Bronchial epithelial cell (primary cell): ENCODE data around the gene HSF2. TPM values are rescaled to one million over a fixed set of nuclear protein-coding genes. Genes with fewer than 3 reads are reported as not detected.

Source experiments
- DNase-seq: peaks from one replicate; pipeline ENCODE4 v3.0.0-alpha.2; 2010; ENCODE audit warnings: low read depth
- FAIRE-seq: peaks from 2 replicates; lab custom pipeline; 2011; peaks lifted over from hg19 to GRCh38; lab: Jason Lieb, UNC
- H3K27me3 ChIP-seq: 2 replicates; pipeline ENCODE4 v1.5.1; 2011; ENCODE audit warnings: low read length; ENCODE audit not compliant: control insufficient read depth, insufficient read depth
- H3K36me3 ChIP-seq: 2 replicates; pipeline ENCODE4 v1.5.1; 2011; ENCODE audit warnings: low read length; ENCODE audit not compliant: control insufficient read depth, insufficient read depth
- H3K4me3 ChIP-seq: 2 replicates; pipeline ENCODE4 v1.5.1; 2011; ENCODE audit warnings: mild to moderate bottlenecking, low read depth, low read length, control low read depth
- total RNA-seq: library from RNA; depleted of rRNA; stranded (reverse); fragments of >200 nt; gene quantifications from 2 replicates; pipeline ENCODE4 v1.2.1, GENCODE V29; 2014
- TF ChIP-seq, protein P1 (sequence below): IDR thresholded peaks from 2 replicates; pipeline ENCODE4 v1.5.1; 2011; ENCODE audit warnings: mild to moderate bottlenecking, moderate library complexity, low read length, control low read depth, inconsistent platforms; ENCODE audit not compliant: insufficient read depth, severe bottlenecking

The HSF2 gene, protein sequence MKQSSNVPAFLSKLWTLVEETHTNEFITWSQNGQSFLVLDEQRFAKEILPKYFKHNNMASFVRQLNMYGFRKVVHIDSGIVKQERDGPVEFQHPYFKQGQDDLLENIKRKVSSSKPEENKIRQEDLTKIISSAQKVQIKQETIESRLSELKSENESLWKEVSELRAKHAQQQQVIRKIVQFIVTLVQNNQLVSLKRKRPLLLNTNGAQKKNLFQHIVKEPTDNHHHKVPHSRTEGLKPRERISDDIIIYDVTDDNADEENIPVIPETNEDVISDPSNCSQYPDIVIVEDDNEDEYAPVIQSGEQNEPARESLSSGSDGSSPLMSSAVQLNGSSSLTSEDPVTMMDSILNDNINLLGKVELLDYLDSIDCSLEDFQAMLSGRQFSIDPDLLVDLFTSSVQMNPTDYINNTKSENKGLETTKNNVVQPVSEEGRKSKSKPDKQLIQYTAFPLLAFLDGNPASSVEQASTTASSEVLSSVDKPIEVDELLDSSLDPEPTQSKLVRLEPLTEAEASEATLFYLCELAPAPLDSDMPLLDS
- 16.0 and 17.9 TPM in 2 replicates for total RNA-seq

DNA sequence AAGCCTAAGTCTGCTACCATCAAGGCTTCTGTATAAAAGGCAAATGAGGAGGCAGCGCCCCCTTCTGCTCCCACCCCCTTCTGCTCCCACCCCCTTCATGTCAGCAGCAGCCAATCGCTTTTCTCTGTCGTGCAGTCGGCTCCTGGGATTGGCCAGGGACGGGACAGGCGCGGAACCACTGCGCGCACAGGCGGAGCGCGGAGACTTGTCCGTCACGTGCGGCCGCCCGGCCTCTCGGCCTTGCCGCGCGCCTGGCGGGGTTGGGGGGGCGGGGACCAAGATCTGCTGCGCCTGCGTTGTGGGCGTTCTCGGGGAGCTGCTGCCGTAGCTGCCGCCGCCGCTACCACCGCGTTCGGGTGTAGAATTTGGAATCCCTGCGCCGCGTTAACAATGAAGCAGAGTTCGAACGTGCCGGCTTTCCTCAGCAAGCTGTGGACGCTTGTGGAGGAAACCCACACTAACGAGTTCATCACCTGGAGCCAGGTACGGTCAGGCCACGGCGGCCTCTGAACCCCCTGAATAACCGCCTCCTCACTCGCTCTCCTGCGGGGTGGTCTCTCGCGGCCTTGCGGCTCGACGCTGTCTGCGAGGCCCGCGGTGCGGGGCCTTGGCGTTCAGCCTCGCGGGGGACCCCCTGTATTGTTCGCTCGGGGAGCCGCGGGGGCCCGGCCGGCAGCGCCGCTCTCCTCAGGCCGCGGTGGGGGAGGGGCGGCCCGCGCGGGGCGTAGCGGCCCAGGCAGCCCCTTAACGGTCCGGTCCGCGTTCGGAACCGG lies at the start of gene HSF2:
HSF2 (plus strand) TSS at position 305 of the 773 bp plus-strand sequence; CDS start at position 391, 86 bp downstream.
- no peaks in the 10 kb centered on the region for H3K36me3 ChIP-seq
- peak within 1 kb of the TSS; percentile 100 for H3K4me3 ChIP-seq
- FAIRE-seq, result no peak
- no peaks in the 10 kb centered on the region for H3K27me3 ChIP-seq
- peak; percentile 97 for DNase-seq
- TF ChIP-seq, protein P1, sequence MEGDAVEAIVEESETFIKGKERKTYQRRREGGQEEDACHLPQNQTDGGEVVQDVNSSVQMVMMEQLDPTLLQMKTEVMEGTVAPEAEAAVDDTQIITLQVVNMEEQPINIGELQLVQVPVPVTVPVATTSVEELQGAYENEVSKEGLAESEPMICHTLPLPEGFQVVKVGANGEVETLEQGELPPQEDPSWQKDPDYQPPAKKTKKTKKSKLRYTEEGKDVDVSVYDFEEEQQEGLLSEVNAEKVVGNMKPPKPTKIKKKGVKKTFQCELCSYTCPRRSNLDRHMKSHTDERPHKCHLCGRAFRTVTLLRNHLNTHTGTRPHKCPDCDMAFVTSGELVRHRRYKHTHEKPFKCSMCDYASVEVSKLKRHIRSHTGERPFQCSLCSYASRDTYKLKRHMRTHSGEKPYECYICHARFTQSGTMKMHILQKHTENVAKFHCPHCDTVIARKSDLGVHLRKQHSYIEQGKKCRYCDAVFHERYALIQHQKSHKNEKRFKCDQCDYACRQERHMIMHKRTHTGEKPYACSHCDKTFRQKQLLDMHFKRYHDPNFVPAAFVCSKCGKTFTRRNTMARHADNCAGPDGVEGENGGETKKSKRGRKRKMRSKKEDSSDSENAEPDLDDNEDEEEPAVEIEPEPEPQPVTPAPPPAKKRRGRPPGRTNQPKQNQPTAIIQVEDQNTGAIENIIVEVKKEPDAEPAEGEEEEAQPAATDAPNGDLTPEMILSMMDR, result peak; percentile 30

DNA sequence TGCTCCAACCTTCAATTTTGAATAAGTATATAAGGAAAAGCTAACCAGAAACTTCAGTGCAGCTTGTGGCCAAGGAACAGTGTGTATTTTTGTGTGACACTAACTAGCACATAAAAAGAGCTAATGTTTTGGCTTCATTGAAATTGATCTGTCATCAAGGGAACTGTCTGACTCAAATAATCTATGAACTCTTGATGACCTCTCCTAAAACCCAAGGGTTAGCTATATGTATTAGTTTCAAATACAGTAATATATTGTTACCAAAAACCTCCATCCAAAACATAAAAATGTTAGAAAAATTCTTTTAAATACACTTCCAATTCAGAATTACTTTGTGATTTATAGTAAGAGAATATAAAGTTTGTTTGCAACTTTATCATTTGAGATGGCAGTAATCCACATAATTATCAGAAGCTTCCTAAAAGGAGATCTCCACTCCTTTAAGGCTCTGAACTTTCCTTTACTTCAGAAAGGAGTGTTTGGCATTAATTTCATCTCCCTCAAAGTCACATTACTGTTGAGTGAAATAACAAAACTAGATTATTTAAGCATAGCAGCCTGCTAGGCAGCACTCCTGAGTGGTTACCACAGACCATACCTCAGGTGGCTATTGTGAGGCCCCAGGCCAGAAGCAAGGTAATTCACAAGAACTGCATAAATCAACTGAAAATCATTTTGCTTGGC lies 46.3 kb upstream of the HSF2 start:
- DNase-seq, result no peak
- no peak for FAIRE-seq
- Histone ChIP-seq H3K36me3 (no peaks in the 10 kb centered on the region), H3K27me3 (no peaks in the 10 kb centered on the region), H3K4me3 (no peak overlapping the region)
- TF ChIP-seq, protein P1, result no peak

DNA sequence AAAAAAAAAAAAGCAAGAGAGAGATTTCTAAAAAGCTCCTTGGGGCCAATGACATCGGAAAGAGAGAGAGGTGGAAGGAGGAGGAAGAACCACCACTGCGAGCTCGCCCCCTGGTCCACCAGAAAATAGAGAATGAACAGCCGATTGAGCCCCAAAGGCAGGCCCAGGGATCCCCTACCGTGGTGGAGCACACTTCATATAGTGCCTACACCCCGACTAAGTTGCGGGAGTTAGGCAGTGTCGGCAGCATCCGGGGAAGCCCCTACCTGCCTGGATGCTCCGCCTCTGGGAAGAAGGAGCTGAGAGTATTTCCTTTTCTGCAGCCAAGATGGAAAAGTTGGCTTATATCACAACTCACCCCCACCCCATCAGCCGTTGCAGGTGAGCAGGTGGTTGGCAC lies 38.6 kb upstream of the HSF2 start:
- no peaks in the 10 kb centered on the region for H3K36me3 ChIP-seq
- TF ChIP-seq, protein P1, result no peak
- no peak overlapping the region for H3K4me3 ChIP-seq
- DNase-seq, result no peak
- no peaks in the 10 kb centered on the region for H3K27me3 ChIP-seq
- FAIRE-seq, result no peak

DNA sequence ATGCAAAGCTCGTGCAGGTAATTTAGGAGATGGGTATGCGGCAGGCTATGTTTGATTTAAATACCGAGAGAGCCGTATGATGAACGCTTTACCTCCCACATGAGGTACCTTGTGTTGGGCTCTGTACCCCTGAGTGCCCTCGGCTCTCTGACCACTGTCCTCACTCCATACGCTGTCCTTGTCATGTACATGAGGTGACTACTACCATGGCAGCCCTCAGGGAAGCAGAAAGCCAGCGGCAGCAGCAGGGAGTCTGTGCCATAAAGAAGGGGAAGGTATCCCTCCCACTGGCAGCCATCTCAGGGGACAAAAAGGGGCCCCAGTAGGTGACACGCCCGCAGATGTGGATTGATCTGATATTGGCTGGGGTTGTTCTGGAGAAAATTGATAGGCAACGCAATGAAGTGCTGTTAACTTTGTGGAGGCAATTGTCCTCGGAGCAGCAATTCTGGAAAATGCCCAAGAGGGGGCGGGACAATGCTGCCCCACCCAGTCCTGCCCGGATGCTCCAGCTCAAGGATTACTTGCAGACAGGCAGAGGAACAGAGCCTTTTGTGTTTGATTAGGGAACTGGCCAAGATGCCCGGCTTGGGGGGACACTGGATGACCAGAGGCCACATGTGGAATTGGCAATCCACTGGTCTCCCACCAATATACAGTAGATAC lies 38.0 kb upstream of the HSF2 start:
- Histone ChIP-seq H3K27me3 (no peaks in the 10 kb centered on the region), H3K4me3 (no peak overlapping the region), H3K36me3 (no peaks in the 10 kb centered on the region)
- no peak for DNase-seq
- FAIRE-seq, result no peak
- TF ChIP-seq, protein P1, result no peak

DNA sequence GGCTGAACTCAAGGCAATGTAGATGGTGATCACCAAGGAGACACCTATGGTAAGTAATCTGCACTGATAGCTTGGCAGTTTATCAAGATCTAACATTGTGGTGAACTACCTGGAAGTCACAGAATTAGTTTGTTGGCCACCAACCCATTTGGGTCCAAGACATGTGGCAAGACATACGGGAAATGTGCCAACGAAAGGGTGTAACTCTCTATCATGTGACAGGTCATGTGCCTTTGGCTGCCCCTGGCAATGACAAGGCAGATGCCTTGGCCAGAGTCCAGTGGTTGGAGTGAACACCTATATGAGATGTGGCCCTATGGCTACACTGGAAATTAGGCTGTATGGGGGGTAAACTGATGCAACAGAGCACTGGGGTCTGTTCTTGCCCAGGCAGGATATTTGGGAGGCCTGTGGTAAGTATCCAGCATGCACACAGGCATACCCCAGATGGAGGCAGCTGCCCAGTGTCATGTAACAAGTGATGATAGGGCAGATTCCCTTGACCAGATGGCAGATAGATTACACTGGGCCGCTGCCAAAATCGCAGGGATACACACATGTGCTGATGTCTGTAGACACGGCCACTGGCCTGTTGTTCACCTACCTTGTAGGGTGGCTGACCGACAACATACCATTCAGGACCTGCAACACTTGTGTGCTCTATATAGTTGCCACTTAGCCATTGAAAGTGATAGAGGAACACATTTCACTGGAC lies 35.5 kb upstream of the HSF2 start:
- FAIRE-seq, result no peak
- TF ChIP-seq, protein P1, result no peak
- no peak for DNase-seq
- Histone ChIP-seq H3K36me3 (no peaks in the 10 kb centered on the region), H3K27me3 (no peaks in the 10 kb centered on the region), H3K4me3 (no peak overlapping the region)
